Measurements from ENCODE around the gene CCDC73. TPM values are rescaled to one million over a fixed set of nuclear protein-coding genes. Genes with fewer than 3 reads are reported as not detected.
A peak's percentile ranks its signal among the peaks of the same experiment; 100 is the strongest.
"Not testable (repeated sequence)": the region's sequence is repeated elsewhere in the genome, so short reads cannot be mapped to it uniquely, and the experiment has no call there.

The CCDC73 gene
- total RNA-seq, 4 donors from 2014 or later, result not detected

- DNase-seq (ENCODE audit: low spot score in 2 of 2), result no peak
- H3K4me3 ChIP-seq (ENCODE audit: low read depth, poor library complexity, severe bottlenecking), result peak overlapping the region; percentile 57
- intact Hi-C loops (cut with DNase I; ENCODE audit: low total_unique reads), result no loop called here
- 4 to 7% methylated on average over 12 of the region's 12 CpGs for WGBS, 2 donors
- TF ChIP-seq CTCF (IDR thresholded peaks at IDR 0.05), result no peak
- TF ChIP-seq POLR2A (IDR thresholded peaks at IDR 0.05), result no peak
Measured at GRCh38 chr11:32829157-32829679, 34.8 kb upstream of the CCDC73 start.

- intact Hi-C loops (cut with DNase I; ENCODE audit: low total_unique reads), result no loop called here
- H3K4me3 ChIP-seq (ENCODE audit: low read depth, poor library complexity, severe bottlenecking), result no peak overlapping the region
- WGBS, 2 donors, result 61 to 83% methylated on average over 1 of the region's 1 CpG
- DNase-seq (ENCODE audit: low spot score in 2 of 2), result no peak
- no peak for TF ChIP-seq CTCF (IDR thresholded peaks at IDR 0.05)
- no peak for TF ChIP-seq POLR2A (IDR thresholded peaks at IDR 0.05)
Measured at GRCh38 chr11:32827276-32827675, 32.8 kb upstream of the CCDC73 start.

GRCh38 chr11:32826113-32826512 is 31.7 kb upstream of the CCDC73 start:
- intact Hi-C loops (cut with DNase I; ENCODE audit: low total_unique reads), result no loop called here
- no peak for DNase-seq (ENCODE audit: low spot score in 2 of 2)
- WGBS, 2 donors, result 57 to 60% methylated on average over 3 of the region's 3 CpGs
- TF ChIP-seq POLR2A (IDR thresholded peaks at IDR 0.05) (no peak), CTCF (IDR thresholded peaks at IDR 0.05) (no peak)
- no peak overlapping the region for H3K4me3 ChIP-seq (ENCODE audit: low read depth, poor library complexity, severe bottlenecking)

- H3K4me3 ChIP-seq (ENCODE audit: low read depth, poor library complexity, severe bottlenecking); DNase-seq (ENCODE audit: low spot score in 2 of 2); intact Hi-C loops (cut with DNase I; ENCODE audit: low total_unique reads): not testable (repeated sequence)
- WGBS, 2 donors, result 85 to 87% methylated on average over 3 of the region's 3 CpGs
Measured at GRCh38 chr11:32823617-32824016, 29.2 kb upstream of the CCDC73 start.

- WGBS, 2 donors, result 59 to 64% methylated on average over 5 of the region's 5 CpGs
- TF ChIP-seq POLR2A (IDR thresholded peaks at IDR 0.05) (no peak), CTCF (IDR thresholded peaks at IDR 0.05) (no peak)
- intact Hi-C loops (cut with DNase I; ENCODE audit: low total_unique reads), result no loop called here
- H3K4me3 ChIP-seq (ENCODE audit: low read depth, poor library complexity, severe bottlenecking), result no peak overlapping the region
- no peak for DNase-seq (ENCODE audit: low spot score in 2 of 2)
Measured at GRCh38 chr11:32821917-32822560, 27.6 kb upstream of the CCDC73 start.

- no peak for TF ChIP-seq CTCF (IDR thresholded peaks at IDR 0.05)
- no peak overlapping the region for H3K4me3 ChIP-seq (ENCODE audit: low read depth, poor library complexity, severe bottlenecking)
- intact Hi-C loops (cut with DNase I; ENCODE audit: low total_unique reads), result no loop called here
- DNase-seq (ENCODE audit: low spot score in 2 of 2), result no peak
Measured at GRCh38 chr11:32821517-32821916, 27.1 kb upstream of the CCDC73 start.
